Non-pigmented ciliary epithelial cell (primary cell): ENCODE measurements around the gene EYA2.

Source experiments
- DNase-seq: peaks from one replicate; pipeline ENCODE4 v3.0.0-alpha.2; 2010; ENCODE audit warnings: low read depth

Gene EYA2

DNA sequence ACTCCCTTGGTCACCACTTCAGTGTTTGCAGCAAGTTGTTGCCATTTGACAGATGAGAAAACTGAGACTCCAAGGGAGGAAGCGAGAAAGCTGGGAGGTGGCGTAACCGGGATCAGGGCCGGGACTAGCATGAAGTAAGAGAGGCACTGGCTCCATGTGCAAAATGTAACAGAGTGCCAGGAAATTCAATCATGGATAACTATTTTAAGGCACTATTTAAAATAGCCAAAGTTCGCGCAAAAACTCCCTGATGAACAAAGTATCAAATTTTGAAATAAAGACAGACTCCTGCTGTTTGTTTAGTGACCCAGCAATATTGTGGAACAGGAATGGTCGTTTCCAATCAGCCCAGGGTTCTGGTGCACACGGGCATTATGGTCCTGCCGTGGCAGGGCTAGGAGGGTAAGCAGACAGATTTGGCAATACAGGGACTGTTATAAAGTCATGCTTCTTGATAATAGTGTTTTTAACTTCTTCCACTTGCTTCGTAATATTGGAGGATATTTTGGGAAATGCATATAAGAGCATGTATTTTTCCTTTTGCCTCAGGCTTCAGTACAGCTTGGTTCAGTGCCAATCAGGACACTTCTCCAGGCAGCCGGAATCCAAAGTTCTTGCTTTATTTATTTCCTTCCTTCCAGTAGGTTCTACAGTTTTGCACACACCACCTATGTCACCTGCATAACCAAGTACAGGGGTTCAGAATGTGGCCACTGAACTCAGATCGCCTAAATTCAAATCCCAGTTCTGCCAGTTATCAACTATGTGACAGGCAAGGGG lies 141.6 kb downstream of the EYA2 start:
- DNase-seq = no peak

DNA sequence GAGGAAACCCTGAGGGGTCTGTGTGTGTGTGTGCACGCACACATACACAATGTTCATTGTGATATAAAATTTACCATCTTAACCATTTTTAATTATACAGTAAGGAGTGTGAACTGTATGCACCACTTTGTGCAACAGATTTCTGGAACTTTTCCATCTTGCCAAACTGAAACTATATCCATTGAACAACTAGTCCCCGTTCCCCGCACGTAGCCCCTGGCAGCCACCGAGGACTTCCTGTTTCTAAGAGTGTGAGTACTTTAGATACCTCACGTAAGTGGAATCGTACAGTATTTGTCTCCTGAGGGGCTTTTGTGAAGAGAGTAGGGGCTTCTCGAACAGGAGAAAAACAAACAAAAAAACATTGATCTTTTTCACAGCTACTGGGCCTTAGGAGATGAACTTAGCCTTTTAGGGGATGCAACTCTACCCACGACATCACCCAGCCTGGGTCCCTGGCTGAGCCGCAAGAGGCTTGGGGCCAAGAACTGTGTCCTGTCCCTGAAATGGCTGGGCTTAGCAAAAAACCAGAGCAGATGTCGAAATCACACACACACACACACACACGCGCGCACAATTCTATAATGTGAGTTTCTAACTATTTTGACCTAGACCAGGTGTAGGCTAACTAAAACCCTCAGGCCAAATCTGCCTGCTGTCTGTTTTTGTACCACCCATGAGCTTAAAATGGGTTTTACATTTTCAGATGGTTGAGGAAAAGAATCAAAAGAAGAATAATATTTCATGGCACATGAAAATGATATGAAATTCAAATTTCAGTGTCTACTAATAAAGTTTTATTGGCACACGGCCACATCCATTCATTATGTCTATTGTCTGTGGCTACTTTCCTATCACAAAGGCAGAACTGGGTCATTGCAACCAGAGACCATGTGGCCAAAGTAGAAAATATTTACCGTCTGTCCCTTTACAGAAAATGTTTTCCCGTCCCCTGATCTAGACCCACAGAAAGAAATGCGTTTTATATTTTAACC lies 144.2 kb downstream of the EYA2 start:
- no peak for DNase-seq

DNA sequence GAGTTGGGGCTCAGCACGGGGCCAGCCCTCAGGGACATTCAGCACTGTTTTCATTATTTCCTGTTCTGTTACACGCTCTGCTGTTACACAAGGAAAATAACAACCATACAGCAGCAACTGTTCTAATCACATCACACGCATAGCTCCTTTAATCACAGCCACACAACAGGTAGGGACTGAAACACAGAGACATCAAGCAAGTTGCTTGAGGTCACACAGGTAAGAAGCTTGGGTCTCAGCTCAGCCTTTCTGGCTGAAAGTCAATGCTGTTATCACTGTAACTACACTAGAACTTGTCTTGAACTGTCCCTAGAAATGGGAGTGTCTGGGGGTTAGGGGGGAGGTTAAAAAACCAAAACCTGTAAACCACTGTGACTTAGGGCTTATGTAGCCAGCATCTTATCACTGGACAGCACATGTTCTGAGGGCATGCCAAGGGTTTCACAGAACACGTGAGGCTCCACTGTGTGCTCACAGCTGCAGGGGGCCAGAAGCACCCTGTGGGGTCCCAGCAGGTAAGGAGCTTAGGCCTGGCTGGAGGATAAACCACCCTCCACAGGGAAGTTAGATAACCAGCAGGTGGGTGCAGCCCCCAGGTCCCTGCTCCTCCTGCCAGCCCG lies 146.0 kb downstream of the EYA2 start:
- no peak for DNase-seq

DNA sequence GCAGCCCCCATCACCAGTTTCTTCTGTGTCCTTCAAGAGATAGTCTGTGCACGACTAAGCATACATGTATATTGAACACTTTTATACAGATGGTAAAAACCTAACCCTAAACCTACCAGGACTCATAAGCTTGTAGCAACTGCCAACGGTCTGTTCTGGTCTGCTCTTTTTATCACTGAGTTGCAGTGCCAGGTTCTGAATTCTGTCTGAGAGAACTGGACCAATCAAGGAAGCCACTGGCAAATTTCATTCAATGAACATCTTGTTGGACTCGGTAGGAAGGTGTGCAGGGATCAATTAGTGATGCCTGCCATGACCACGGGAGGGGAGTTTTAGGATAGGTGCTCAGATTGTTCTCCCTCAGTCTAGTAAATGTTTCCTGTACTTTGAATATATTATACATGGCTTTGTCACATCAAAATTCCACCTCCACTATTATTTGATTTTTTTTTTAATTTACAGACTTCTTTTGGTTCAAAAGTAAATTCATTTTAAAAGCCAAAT lies 146.8 kb downstream of the EYA2 start:
- no peak for DNase-seq

DNA sequence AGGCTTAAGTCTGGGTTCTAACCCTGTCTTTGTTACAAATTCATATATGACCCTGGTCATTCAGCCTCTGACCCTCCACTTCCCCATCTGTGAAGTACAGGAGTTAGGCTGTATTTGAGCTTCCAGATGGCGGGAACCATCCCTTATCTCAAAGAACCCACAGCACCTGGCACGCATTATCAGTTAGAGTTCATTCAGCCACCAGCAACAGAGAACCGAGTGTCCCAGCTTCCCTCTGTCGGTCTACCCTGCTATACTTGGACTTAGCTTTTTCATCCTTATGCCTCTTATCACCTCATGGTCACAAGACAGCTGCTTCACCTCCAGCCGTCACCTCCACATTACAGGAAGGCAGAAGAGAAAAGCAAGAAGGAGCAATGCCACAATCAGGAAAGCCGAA lies 147.8 kb downstream of the EYA2 start:
- no peak for DNase-seq

DNA sequence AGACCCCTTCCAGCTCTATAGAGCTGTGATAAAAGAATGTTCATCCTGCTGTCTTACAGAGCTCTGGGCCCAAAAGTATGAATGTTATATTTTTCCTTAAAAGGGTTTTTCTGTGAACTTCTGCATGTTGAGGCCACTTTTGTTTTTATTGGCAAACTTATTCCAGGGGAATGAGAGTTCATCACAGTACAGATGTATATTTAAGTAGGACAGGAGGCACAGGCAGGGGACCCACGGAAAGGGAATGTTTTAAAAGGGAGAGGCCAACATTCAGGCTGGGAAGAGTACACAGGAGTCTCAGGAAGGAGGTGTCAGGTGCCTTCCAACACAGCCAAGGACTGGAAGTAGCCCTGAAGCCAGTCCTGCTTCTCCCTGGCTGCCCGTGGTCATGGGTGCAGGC lies 148.4 kb downstream of the EYA2 start:
- no peak for DNase-seq

DNA sequence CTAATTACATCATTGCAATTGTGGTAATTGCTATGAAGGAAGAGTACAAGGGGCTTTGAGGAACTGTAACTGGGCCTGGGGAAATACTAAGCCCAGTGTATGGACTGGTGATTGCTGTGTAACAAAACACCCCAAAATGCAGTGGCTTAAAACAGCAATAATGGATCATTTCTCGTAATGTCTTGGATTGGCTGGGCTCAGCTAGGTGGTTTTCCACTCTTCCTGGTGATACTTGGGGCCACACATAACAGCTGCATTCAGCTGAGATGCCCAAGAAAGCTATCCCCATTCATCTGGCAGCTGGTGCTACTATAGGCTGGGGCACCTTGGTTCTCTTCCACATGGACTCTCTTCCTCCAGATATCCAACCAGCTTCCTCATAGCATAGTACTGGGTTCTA lies 150.3 kb downstream of the EYA2 start:
- DNase-seq = no peak

DNA sequence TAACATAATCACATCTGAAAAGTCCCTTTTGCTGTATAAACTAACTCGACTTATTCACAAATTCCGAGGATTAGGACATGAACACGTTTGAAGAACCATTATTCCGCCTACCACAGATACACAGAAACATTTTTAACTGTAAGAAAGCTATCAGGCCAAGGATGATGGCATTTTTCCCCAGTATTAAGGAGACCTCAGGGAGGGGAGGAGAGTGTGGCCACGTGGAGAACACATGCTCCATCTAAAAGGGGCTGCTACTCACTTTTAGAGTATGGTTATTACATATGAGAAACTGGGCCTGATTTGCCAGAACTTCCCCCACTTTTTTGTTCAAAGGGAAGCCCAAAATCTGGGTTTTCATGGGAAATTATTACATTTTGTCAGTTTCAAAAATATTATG lies 153.4 kb downstream of the EYA2 start:
- DNase-seq = no peak

DNA sequence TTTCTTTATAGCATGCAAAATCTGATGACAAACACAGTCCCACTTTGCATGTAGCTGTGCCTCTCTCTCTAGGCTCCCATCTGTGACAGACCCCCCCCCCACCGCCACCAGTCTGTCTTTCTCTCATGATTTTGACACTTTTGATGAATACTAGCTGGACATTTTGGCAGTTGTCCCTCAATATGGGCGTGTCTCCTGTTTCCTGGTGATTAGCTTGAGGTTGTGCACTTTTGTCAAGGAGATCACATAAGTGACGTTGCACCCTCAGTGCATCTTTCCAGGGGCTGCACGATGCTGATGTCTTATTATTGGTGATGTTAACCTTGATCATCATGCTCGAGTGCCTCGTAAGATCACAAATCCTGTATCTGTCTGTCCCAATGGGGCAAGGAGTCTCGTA lies 155.1 kb downstream of the EYA2 start:
- DNase-seq = no peak

DNA sequence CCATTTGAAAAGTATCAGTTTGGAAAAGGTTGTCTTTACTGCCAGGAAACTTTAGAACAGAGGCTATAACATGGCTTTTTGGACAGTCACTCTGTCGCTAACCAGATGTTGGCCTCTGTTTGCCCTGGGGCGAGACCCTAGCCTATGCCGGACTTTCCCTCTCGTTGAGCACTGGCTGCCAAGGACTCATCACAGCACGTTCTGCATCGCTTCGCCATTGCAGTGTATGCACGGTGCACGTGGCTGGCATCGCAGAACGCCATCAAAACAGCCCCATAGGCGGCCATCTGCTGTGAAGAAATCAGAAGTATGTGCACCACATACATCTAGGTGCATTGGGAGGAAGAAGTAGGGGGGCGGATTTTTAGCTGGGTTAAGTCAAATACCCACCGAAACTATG lies 156.4 kb downstream of the EYA2 start:
- no peak for DNase-seq

DNA sequence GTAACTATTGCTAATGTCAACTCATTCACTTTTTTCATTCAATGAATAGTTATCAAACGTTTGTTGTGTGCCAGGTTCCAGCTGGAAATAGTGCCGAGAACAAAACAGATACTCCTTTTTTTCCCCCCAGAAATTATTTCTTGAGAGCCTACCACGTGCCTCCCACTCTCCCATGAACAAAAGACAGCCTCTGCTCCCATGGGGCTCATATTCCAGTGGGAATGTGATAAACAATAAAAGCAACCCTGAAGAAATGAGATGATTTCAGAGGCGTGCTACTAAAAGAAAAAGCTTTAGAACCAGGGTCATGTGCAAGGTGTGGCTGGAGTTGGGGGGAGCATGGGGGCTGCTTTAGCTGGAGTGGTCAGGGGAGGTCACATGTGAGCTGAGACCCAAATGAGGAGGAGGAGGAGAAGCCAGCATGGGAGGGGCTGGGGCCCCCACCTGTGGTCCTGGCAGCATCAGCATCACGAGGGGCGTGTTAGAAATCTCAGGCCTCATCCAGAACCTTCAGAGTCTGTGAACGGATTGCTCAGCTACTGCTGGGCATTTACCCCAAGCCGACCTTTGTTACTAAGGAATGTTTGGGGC lies 157.4 kb downstream of the EYA2 start:
- no peak for DNase-seq

DNA sequence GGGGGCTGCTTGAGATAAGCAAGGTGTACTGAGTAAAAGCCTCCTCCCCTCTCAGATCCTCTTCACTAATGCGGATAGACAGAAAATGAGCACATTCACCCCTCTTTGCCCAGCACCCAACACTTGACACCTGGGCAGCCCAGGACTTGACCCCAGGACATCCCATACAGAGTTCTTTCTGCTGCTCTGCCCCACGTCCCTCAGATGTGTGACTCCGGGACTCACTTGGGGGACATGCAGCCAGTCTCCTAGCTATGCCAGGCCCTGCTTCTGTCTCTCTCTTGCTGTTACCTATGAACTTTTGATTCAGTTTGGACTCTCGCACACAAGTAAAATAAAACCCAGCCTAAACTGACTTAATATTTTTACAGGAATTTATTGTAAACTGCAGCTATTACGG lies 159.9 kb downstream of the EYA2 start:
- DNase-seq = no peak

DNA sequence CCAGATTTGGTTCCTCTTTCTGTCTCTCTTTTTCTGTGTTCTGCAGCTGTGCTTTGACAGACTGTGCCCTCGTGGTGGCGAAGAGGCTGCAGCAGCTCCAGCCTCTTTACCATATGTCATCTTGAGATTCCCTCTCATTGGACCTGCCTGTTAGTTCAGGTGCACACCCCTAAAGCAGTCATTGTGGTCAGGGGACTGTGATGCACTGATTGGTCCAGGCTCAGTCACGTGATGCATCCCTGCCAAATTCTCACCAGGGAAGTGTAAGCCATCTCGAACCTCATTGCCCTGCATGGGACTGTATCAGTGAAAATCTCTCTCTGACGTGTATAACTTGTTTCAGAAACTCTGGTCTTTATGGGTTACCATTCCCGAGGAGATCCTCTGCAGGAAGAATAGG lies 160.3 kb downstream of the EYA2 start:
- no peak for DNase-seq

DNA sequence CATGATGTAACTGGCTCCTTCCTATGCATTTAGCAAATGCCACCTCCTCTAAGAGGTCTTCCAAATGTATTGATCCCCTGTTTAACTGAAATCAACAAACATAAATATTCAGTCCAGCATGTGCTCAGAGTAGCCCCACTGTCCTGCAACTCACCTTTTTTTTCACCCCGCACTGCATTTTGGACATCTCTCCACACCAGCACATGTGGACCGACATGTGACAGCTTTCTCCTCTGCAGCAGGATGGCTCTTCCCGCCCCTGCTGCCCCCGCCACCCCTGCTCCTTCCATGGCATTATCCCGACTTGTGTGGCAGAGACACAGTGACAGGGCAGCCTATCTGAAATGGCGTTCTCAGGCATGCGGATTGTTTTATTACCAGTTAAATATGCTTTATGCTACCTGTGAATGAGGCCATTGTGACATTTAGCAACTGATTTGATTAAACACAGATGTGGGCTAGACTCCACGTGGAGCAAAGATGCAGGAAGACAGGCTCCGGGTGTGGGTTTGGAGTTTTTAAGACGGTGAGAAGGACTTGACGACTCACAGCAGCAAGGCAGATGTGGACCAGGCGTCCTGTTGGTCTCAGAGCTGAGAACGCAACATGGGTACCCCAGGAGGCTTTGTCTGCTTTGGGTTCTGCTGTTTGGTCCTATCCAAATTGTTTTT lies 161.2 kb downstream of the EYA2 start:
- DNase-seq = no peak

DNA sequence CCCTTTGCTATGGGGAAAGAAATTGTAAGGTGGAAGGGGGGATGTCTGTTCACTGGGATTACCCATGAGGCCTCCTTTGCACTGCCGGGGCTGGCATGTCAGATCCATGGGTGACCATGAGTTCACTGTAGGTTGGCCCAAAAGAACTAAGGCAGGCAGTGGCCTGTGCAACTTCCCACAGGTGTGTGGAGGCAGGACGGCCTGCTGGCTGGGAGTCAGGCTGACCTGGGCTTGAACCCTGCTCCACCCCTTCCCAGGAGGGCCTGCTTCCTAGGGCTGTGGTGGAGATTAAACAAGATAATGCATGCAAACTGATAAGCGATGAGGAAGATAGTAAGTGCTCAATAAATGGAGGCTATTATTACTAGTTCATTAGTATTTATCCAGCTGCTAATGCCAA lies 163.0 kb downstream of the EYA2 start:
- no peak for DNase-seq

DNA sequence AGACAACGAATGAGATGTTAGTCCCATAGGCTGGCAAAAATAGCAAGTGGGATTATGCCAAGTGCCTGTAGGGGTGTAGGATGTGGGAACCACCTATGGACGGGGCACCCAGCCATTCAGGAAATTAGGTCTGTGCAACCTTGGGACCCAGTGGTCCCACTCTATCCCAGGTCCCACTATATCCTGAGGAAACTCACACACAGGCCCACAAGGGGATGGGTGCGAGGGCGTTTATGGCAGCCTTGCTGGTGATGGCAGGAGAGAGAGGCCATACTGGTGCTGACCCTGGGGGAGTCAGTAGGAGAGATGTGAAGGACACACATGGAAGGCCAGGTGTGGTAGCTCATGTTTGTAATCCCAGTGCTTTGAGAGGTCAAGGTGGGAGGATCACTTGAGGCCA lies 163.6 kb downstream of the EYA2 start:
- DNase-seq = no peak

DNA sequence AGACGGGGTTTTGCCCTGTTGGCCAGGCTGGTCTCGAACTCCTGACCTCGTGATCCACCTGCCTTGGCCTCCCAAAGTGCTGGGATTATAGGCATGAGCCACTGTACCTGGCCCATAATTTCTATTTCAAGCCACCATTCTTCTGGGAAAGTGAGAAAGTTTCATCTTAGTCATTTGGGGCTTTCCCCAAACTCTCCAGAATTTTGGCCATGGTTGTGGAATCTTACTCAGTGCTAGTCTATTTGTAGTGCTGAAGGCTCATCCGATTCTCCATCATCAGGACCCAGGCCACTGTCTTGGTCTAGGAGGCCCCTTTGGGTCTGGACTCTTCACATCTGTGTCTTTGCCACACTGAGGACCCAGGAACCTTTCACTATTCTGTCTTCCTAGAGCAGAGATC lies 164.9 kb downstream of the EYA2 start:
- DNase-seq = no peak

DNA sequence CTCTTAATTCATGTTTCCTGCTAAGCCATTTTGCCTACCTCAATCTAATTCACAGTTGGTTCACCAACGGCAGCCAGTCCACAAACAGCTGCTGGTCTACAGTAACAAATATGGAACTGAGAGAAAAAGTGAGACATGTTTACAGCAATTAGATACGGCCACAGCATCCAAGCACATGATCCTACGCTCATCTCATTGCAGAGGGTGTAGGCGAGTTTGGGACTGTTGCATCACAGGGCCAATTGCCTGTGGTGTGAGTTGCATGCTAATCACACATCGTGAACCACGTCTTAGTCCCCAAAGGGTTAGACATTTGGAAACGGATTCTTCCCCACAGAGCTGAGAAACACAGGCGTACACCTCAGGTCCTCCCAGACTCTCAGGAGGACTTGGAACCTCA lies 166.9 kb downstream of the EYA2 start:
- DNase-seq = no peak

DNA sequence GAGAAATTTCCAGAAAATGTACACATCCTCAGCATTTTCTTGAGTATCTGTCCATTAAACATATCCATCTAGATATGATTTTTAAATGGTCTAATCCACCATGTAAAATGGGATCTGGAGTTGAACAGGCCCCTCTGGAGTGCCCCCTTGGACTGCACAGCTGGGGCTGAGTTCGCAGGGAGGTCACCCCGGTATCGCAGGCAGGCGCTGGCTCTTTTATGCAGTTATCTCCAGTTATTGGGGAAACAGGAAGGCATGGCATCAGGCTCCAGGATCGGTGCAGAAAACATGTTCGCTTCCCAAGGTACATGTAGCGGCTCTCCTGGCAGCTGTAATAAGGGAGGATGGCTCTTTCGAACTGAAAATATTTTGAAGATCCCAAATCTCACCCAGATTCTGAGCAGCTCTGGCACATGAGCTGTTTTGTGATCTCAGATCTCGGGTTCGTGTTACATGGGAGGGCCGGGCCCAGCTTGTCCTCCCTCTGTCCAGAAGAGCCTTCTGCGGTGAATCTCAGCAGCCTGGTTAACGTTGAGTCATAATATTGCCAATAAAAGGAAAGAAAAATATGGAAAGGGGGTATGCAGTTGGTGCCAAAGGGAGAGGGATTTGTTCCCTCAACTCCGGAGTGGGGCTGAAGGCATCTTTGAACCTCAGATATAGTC lies 167.7 kb downstream of the EYA2 start:
- DNase-seq = no peak

DNA sequence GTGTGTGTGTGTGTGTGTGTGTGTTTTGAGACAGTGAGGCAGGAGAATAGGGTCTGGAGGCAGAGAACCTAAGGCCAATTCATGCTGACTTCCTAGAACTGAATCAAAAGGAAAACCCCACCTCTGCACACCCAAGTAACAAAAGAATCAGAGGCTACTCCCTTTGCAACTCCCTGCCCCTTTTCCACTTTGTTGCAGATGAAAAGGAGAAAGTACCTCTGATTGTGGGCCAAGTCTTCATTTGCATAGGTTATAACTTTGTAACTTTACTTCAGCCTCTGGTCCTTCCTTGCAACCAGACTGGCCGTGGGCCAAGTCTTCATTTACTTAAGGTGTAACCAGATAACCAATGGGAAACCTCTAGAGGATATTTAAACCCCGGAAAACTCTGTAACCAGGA lies 168.8 kb downstream of the EYA2 start:
- DNase-seq = no peak

DNA sequence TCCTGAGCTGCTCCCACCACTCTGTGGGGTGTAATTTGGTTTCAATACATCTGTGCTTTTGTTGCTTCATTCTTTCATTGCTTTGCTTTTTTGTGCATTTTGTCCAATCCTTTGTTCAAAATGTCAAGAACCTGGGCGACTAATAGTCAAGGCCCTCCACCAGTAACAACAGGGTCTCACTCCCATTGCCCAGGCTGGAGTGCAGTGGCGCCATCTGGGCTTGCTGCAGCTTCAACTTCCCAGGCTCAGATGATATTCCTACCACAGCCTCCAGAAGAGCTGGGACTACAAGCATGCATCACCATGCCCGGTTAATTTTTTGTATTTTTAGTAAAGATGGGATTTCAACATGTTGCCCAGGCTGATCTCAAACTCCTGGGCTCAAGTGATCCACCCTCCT lies 169.2 kb downstream of the EYA2 start:
- no peak for DNase-seq
